Activated CD4-positive, alpha-beta T cell treated with anti-CD3 and anti-CD28 coated beads for 1 hour (primary cell): ENCODE measurements around the gene CAB39.
A peak's percentile ranks its signal among the peaks of the same experiment; 100 is the strongest.
"Not testable (repeated sequence)": the region's sequence is repeated elsewhere in the genome, so short reads cannot be mapped to it uniquely, and the experiment has no call there.

Experiments used
- DNase-seq: peaks from one replicate; pipeline ENCODE4 v3.0.0-alpha.2; 2020

CAB39 gene

DNA sequence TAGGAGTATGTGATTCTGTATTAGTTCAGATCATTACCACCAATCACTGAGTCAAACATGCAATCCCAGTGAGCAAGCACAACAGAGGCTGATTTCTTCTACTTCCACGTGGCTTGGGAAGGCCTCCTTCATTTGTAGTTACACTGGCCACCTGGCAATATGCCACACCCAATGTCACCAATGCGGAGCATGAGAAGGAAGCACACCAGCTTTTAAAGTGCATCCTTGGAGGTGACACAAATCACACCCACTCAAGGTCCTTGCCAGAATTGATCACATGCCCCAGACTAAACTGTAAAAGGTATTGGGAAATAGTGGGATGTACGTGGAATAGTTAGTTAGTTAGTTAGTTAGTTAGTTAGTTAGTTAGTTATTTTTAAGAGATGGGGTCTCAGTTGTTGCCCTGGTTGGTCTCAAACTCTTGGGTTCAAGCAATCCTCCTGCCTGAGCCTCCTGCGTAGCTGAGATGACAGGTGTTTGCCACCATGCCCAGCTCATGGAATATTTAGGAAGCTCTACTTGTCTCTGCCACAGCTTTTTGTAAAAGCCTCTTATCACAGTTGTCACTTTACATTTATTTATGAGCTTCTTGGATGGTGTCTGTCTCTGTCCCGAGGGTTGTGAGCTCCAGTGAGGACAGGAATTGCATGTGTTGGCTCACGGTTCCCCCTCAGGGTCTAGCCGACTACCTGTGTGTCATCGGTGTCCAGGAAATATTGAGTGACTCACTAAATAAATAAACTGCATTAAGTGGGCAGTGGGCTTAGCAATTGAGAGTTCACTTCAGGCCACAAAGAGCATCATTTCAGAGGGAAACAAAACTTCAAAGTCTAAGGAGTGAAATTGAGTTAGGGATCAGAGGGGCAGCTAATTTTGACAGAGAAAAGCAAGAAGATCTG, 28.1 kb upstream of the CAB39 start:
- DNase-seq: no peak

DNA sequence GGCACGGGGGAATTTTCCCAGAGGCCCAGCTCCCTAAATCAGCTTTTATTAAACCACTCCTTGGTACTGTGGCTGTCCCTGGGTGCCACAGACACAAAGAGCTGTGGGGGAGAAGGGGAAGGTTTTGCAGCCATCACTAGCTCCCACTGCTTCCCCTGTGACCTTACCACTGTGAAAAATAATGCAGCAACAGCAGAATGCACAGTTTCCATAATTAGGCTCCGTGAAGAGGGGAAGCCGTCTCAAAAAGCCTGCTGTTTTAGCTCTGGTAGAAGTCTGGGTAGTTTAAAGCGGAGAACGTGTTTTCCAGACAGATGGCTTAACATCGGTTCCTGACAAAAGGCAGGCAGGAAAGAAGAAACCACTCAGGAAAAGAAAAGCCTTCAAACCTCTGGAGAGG, 27.5 kb upstream of the CAB39 start:
- DNase-seq: no peak

DNA sequence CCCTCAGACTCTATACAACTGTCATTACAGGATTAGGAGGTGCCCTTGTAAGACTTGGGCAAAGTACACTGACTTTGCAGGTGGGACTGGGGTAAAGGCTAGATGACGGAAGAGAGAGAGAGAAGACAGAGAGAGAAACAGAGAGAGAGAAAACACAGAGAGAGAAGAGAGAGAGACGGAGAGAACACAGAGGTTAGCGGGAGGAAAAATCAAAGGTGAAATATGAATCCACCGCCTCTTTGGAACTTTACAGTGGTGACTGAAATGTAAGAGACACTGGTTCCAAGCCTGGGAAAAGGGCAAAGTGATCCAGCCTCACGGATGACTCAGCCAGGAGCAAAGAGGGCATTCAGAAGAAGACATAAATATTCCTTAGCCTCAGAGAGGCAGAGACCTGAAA, 25.1 kb upstream of the CAB39 start:
- no peak for DNase-seq

DNA sequence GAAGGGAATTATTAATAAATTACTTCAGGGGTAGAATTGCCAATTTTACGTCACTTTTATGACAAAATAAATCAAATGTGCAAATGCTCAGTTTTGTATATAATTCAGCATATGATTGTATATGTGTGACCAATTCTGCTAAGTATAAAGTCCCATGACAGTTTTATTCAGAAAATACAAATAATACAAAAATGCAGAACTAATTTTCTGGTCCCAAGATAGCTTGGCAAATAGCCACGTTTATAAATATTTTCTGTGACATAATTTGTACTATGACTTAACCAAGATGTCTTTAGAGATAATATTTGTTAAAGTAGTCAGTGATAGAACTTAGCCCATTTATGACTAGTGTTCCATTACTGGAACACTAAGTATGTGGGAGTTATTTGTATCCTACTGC, 24.2 kb upstream of the CAB39 start:
- no peak for DNase-seq

DNA sequence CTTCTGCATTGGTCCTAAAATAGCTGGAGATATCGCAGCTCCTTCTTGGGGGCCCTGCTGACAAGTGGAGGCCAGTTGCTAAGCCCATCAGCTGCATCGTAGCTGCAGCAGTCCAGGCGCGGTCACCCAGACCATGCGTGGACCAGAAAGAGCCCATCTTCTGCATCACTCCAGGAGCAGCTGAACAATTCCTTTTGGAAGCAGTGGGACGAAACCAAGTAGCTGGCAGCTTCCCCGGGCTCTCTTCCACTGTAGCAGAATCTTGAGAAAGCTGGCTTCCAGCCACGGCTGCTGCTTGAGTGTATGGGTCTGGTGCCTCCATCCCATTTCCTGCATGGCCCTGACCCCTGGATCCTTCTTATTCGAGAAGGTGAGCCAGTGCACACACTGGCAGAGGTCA, 22.2 kb upstream of the CAB39 start:
- DNase-seq: no peak

DNA sequence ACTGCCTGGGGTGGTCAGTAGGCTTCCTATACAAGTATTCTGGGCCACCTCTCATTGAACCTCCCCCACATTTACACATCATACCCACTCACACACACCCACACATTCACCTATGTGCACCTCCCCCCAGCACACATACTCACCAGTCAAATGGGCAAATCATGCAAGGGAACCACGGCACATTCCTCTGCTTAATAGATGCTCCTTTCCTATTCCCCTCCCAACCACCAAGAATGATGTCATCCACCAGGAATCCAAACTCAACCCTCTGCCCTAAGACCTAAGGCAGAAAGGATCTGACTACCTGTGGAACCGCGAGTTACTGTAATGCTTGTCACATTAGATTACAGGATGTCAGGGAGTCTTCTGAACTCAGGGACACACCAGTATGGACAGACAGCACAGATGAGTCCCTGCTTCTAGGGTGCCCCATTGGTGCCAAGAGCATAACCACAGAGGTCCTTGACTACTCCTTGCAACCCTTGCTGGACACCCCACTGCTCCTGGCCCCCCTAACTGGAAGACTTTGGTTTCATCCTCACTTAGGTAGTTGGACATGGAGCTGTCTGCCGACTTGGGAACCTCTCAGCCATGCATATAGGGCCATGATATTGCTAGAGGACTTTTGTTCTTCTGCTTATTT, 21.5 kb upstream of the CAB39 start:
- no peak for DNase-seq

DNA sequence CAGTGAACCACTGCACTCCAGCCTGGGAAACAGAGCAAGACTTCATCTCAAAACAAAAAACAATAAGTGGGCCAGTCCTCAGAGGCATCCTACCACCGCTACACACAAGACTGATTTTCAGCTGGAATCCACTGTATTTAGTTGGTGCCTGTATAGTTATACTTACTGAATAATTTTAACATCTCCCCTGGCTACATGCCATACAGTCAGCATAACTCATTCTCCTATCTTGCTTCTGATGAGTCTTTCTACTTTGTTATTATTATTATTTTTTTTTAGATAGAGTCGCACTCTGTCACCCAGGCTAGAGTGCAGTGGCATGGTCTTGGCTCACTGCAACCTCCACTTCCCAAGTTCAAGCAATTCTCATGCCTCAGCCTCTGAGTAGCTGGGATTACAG, 19.9 kb upstream of the CAB39 start:
- DNase-seq: no peak

DNA sequence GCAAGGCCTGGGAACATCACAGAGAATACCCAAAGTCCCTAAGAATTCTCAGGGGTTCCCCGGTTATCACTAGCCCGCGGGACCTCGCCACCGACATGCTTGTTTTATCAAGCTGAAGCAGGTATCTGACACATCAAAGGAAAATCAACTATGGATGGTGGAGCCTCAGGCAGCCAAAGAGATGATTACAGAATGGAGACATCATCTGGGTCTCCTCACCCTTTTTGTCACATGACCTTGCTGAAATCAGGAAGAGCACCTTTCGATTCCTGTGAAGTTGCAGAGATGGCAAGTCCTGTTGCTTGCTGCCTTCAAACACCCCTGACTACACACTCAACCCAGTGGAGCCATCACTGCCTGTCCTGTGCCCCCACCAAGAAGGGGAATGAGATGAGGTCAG, 19.2 kb upstream of the CAB39 start:
- no peak for DNase-seq

DNA sequence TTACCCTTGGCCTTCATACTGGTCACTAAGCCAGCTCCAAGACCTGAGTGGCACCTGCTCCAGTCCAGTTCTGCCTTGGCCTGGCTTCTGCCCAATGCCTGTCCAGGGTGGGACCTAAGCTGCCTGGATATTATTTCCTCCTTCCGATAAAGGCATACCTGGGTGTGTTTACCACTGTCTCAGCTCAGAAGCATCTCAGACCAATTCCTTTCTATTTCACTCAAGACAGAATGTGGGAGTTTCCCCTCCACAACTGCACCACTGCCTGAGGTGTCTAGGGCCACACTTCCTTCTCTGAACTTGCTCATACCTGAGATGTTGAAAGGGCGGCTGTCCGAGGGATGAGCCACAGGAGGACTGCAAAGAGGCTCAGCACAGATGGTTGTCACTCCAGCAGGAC, 18.4 kb upstream of the CAB39 start:
- no peak for DNase-seq

DNA sequence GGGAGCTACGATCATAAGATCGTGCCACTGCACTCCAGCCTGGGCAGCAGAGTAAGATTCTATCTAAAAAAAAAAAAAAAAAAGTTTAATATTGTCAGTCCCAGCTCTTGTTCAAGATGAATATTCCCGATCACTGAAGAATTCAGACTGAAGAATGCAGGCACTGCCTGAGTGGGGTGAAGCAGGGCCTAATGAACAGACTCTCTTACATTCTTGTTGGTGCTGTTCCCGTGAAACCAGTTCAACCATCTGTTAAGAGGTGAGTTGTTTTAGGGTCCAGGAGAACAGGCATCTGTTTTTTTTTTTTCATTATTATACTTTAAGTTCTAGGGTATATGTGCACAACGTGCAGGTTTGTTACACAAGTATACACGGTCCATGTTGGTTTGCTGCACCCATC, 17.1 kb upstream of the CAB39 start:
- no peak for DNase-seq

DNA sequence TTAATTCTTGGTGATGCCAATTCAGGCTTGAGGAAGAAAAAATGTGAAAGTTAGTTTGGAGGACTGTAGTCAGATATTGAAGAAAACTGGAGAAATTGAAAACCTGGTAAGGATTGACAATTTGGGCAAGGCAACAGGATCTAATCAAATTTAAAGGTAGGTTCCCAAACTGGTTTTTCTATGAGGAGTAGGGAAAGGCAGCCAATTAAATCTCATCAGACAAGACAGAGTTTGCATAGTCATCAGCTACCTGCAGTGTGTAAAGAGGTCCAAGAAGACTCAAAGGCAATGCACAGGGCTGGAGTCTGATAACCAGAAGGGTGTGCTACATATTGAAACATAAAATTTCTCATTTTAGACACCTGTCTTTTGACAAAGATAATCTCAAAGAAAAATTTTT, 16.0 kb upstream of the CAB39 start:
- no peak for DNase-seq

DNA sequence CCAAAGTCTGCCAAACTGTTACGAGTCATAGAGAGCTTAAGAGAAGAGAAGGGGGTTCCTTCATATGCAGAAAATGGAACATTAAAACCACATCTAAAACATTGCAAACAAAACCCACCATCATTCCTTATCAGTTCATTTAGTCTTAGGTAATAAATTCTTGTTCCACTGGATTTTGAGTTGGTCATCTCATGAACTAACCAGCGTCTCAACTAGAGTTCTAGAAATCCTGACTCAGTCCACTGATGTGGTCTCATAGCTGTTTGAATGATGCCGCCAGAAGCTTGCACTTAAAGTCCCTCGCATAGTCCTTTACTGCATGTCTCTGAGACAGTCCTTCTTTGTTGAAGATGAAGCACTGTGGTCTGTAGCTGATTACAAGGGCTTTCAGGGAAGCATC, 15.0 kb upstream of the CAB39 start:
- no peak for DNase-seq

DNA sequence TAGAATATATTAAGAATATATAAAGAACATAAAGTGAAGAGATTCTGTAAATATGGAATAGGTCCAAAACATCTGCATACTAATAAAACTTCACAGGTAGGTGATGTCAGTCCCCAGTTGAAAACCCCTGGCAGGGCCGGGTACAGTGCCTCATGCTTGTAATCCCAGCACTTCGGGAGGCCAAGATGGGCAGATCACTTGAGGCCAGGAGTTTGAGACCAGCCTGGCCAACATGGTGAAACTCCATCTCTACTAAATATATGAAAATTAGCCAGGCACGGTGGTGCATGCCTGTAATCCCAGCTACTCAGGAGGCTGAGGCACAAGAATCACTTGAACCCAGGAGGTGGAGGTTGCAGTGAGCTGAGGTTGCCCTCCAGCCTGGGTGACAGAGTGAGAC, 13.9 kb upstream of the CAB39 start:
- DNase-seq: not testable (repeated sequence)

DNA sequence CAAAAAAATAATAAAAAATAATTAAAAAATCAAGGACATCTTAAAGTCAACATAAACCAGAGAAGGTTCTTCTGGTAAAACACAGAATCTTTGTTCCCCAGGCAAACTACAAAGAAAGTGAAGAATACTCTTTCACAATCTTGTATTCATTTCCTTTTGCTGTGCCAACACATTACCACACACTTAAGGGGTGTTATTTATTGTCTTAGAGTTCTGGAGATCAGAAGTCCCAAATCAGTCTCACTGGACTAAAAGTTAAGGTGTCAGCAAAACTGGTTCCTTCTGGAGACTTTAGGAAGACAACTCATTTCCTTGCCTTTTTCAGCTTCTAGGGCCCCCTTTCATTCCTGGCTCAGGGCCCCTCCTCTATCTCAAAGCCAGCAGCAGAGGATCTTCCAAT, 12.2 kb upstream of the CAB39 start:
- no peak for DNase-seq

DNA sequence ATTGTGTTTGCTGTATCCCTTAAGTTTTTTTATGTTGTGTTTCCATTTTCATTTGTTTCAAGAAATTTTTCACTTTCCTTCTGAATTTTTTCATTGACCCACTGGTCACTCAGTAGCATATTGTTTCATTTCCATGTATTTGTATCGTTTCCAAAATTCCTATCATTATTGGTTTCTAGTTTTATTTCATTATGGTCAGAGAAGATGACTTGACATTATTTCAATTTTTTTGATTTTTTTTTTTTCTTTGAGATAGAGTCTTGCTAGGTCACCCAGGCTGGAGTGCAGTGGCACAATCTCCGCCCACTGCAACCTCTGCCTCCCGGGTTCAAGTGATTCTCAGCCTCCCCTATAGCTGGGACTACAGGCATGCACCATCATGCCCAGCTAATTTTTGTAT, 11.3 kb upstream of the CAB39 start:
- DNase-seq: no peak

DNA sequence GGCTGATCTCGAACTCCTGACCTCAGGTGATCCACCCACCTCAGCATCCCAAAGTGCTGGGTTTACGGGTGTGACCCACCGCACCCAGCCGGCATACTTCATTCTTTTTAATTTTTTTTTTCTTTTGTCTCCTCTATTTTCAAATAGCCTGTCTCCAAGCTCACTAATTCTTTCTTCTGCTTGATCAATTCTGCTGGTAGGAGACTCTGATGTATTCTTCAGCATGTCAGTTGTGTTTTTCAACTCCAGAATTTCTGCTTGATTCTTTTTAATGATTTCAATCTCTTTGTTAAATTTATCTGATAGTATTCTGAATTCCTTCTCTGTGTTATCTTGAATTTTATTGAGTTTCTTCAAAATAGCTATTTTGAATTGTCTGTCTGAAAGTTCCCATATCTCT, 10.2 kb upstream of the CAB39 start:
- not testable (repeated sequence) for DNase-seq

DNA sequence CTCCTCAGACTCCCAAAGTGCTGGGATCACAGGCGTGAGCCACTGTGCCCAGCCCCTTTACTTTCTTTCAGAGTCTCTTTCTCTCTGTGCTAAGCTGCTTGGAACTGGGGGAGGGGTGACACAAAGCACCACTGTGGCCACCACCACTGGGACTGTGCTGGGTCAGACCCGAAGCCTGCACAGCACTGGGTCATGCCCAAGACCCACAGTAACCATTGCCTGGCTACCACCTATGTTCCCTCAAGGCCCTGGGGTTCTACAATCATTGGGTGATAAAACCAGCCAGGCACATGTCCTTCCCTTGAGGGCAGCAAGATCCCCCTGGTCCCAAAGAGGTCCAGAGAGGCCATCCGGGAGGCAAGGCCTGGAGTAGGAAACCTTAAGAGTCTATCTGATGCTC, 9.1 kb upstream of the CAB39 start:
- no peak for DNase-seq

DNA sequence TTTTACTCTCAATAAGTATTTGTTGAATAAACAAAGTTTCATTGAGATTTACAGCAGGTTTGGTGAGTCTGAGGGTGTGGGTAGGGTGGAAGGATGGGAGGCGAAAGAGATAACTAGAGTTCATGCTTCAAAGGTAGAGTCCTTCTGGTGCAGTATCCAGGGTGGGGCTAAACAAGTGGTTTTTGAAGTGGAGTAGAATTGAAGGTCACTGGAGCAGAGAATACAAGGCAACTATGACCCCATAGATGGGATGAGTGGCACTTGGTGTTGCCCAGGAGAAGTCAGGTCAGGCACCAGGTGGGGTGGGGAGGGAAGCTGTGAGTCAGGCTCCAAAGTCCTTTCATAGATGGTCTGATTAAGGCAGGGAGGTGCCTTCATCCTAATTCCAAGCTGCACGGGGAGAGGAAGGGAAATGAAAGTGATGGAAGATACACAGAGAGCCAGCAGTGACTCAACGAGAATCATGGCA, 6.6 kb upstream of the CAB39 start:
- no peak for DNase-seq

DNA sequence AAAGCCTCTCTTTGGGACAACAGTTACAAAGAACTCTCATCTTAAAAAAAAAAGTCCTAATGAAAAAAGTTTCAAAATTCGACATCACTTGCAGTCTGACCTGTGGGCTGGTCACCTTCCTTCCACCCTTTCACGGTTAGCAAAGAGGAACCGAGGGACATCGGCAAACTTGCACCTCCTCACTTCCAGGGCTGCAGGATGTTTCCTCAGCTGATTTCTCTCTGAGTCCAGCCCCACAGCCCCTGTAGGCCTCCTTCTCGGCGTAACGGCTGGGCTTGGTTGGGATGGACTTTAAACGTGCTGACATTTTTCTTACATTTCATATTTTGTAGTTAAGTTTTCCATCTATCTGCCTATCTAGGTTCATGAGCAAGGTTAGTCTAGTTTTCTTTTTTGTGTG, 5.7 kb upstream of the CAB39 start:
- DNase-seq: no peak

DNA sequence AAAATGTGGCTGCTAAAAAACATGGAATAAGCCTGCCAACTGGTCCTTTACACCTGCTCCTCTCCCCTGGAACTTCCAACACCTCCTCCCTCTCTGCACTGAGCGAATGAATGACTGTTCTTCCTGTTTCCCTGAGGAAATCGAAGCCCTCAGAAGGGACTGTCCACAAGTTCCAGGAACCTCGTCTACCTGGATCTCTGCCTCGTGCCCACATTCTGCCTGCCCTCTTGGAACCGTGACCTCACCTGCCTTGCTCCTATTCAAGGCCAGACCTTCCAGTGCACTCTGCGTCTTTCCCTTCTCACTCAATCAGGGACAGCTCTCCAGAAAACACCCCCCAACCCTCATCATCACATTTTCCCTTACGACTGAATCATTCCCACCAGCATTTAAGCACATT, 4.4 kb upstream of the CAB39 start:
- DNase-seq: no peak

DNA sequence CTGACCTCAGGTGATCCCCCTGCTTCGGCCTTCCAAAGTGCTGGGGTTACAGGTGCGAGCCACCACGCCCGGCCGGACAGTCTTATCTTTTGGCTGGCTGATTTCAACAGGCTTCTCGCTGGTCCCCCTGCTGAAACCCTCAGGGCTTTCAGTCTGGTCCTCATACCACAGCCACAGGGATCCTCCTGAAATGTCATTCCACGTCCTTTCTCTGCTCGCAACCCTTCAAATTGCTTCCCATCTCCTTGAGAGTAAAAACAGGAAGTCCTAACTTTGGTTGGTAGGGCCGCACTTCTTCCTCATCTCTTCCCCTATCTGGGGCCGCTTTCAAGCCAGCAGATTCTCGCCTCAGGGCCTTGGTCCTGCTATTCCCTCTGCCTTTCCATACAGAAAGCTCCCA, 1.4 kb upstream of the CAB39 start:
- DNase-seq: no peak

DNA sequence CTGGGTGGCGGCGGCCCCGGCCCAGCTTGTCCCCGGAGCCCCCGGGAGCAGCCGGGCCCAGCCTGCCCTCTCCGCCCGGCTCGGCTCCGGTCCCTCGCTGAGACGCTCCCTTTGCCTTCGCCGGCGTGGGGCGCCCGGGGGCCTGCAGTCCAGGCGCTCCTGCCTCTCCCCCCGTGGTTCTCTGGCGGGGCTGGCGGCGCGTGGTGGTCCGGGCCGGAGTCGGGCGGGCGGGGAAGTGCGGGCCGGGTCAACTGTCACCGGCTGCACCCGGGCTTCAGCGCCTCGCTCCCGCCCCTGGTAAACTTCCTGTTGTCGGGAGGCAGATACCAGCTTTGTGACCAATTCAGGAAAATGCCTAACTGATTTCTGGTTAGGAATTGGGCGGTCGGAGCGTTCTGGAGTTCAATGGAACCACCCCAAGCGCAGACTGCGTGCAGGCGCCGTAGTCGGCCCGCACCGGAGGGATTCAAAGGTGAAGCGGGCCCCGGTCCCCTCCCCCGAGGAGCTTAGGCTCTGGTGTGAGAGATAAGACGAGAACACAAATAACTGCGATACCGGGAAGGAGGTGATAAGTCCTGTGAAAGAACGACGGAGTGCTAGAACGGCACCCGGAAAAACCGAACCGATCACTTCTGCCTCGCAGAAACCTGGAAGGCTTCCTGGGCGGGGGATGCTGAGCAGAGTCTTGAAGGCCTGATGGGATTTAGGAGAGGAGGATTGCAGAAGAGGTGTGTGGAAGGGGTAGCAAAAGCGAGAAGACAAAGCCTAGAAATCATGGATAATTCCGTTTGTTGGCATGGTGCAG, 891 bp downstream of the CAB39 start:
- DNase-seq: peak; percentile 30

DNA sequence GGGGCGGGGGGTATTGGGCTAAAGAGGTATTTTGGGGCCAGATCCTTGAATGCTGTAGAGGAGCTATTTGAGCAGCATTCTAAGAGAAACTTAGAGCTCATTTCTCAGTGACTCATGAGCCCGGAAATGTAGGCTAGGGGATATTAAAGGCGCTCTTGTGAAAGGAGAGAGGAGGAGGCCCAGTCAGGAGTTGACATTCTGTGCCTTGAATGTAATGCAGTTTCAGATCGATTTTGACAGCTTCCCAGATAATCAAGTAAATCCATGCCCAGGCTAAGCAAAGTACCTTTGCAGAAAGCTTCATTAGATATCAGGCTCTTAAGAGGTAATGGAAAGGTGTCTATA, 1.5 kb downstream of the CAB39 start:
- peak; percentile 16 for DNase-seq

DNA sequence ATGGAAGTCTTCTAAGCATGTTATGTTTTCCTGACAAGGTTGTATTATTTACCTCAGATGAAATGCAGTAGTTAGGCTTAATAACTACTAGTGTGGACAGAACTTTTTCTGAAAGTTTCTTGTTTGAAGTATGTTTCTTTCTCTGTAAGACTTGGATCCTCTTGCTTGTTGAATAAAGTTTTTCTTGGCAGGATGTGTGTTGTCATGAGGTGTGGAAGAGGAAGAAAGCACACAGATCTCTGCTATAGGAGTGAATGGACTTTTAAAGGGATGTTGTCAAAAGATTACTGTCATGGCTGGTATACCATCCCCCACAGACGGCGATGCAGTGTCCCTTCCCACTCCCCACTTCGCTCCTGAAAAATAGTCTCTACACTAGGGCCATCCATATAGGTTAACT, 2.6 kb downstream of the CAB39 start:
- no peak for DNase-seq
